Loucy (cell line): Measurements from ENCODE around the gene TRAPPC5.
A peak's percentile ranks its signal among the peaks of the same experiment; 100 is the strongest.

Source experiments
- H2AFZ ChIP-seq: fragments of 200-600 bp; sonication (generic); 2 replicates; pipeline ENCODE4 v1.6.0; 2016; ENCODE audit warnings: antibody characterized with exemption, mild to moderate bottlenecking, low read length, moderate library complexity
- H3F3A ChIP-seq: fragments of 200-600 bp; 2 replicates; pipeline ENCODE4 v1.6.0; 2016; ENCODE audit warnings: antibody characterized with exemption, low read depth, mild to moderate bottlenecking
- H3K27me3 ChIP-seq: fragments of 200-600 bp; sonication (generic); 2 replicates; pipeline ENCODE4 v1.6.1; 2014; ENCODE audit warnings: low read length, mild to moderate bottlenecking; ENCODE audit not compliant: insufficient read depth, poor library complexity, severe bottlenecking
- H3K36me3 ChIP-seq: fragments of 200-600 bp; sonication (generic); 2 replicates; pipeline ENCODE4 v1.6.1; 2016; ENCODE audit warnings: low read length; ENCODE audit not compliant: insufficient read depth
- H3K4me1 ChIP-seq: fragments of 200-600 bp; sonication (generic); 2 replicates; pipeline ENCODE4 v1.5.1; 2014; ENCODE audit warnings: low read length, mild to moderate bottlenecking; ENCODE audit not compliant: insufficient read depth, poor library complexity, severe bottlenecking
- H3K4me2 ChIP-seq: fragments of 200-600 bp; sonication (generic); 2 replicates; pipeline ENCODE4 v1.6.0; 2014; ENCODE audit warnings: antibody characterized with exemption, low read length, low read depth, mild to moderate bottlenecking; ENCODE audit not compliant: poor library complexity, severe bottlenecking
- H3K4me3 ChIP-seq: fragments of 200-600 bp; sonication (generic); 2 replicates; pipeline ENCODE4 v1.5.1; 2014; ENCODE audit warnings: low read length, mild to moderate bottlenecking, mixed read lengths; ENCODE audit not compliant: poor library complexity, severe bottlenecking
- H3K79me2 ChIP-seq: fragments of 200-600 bp; sonication (generic); 2 replicates; pipeline ENCODE4 v1.6.1; 2014; ENCODE audit warnings: low read length; ENCODE audit not compliant: insufficient read depth
- H3K9ac ChIP-seq: fragments of 200-600 bp; sonication (generic); 2 replicates; pipeline ENCODE4 v1.6.0; 2014; ENCODE audit warnings: mild to moderate bottlenecking, low read depth, low read length, moderate library complexity; ENCODE audit not compliant: poor library complexity, severe bottlenecking
- H3K9me2 ChIP-seq: fragments of 200-600 bp; sonication (generic); replicated peaks from 2 replicates; pipeline ENCODE4 v1.6.1; 2016; ENCODE audit warnings: low read depth, low read length, mixed read lengths
- H3K9me3 ChIP-seq: fragments of 200-600 bp; sonication (generic); 2 replicates; pipeline ENCODE4 v1.6.1; 2014; ENCODE audit warnings: mild to moderate bottlenecking, antibody characterized with exemption, low read length, low read depth; ENCODE audit not compliant: insufficient read depth
- H4K20me1 ChIP-seq: fragments of 200-600 bp; sonication (generic); 2 replicates; pipeline ENCODE4 v1.6.0; 2014; ENCODE audit warnings: antibody characterized with exemption, low read length, mild to moderate bottlenecking; ENCODE audit not compliant: insufficient read depth, poor library complexity, severe bottlenecking
- CTCF ChIP-seq: fragments of 200-600 bp; sonication (generic); conservative IDR thresholded peaks from 2 replicates; pipeline ENCODE4 v1.5.1; 2014; ENCODE audit warnings: mild to moderate bottlenecking, antibody characterized with exemption, low read length
- EZH2phosphoT487 ChIP-seq: fragments of 200-600 bp; IDR thresholded peaks from 2 replicates; pipeline ENCODE4 v1.6.1; 2018; ENCODE audit warnings: antibody characterized with exemption, mild to moderate bottlenecking, moderate library complexity, borderline replicate concordance

TRAPPC5 gene

GRCh38 chr19:7682175-7682855 is 1.7 kb downstream of the TRAPPC5 start:
- Histone ChIP-seq H3K9ac (peak overlapping the region; percentile 92), H3K27me3 (no peaks in the 10 kb centered on the region), H3K9me3 (no peaks in the 10 kb centered on the region), H3K36me3 (no peaks in the 10 kb centered on the region; the same call in 1 of the 2 replicates), H3K9me2 (no peaks in the 10 kb centered on the region), H3K4me1 (peaks cover 26% of the 10 kb centered on the region), H3K4me2 (peak overlapping the region; percentile 89), H3F3A (no peaks in the 10 kb centered on the region), H3K79me2 (peaks cover 28% of the 10 kb centered on the region), H3K4me3 (peak overlapping the region; percentile 95), H4K20me1 (peaks cover 17% of the 10 kb centered on the region), H2AFZ (no peak overlapping the region)
- TF ChIP-seq EZH2phosphoT487 (no peak), CTCF (no peak)

- Histone ChIP-seq H3K9me3 (no peaks in the 10 kb centered on the region), H3F3A (no peaks in the 10 kb centered on the region), H3K4me1 (peaks cover 4% of the 10 kb centered on the region), H3K4me2 (no peak overlapping the region), H3K4me3 (no peak overlapping the region), H3K79me2 (peaks cover 27% of the 10 kb centered on the region), H3K9me2 (no peaks in the 10 kb centered on the region), H3K36me3 (no peaks in the 10 kb centered on the region; the same call in 1 of the 2 replicates), H3K27me3 (no peaks in the 10 kb centered on the region), H4K20me1 (peaks cover 17% of the 10 kb centered on the region), H3K9ac (no peak overlapping the region), H2AFZ (no peak overlapping the region)
- TF ChIP-seq EZH2phosphoT487 (no peak), CTCF (no peak)
These were observed 5.2 kb downstream of the TRAPPC5 start for GRCh38 chr19:7685546-7686445.

- Histone ChIP-seq H3K9ac (no peak overlapping the region), H3K4me1 (no peaks in the 10 kb centered on the region), H3K27me3 (no peaks in the 10 kb centered on the region), H3K4me3 (no peak overlapping the region), H3F3A (no peaks in the 10 kb centered on the region), H3K79me2 (peaks cover 14% of the 10 kb centered on the region), H3K9me2 (no peaks in the 10 kb centered on the region), H3K9me3 (no peaks in the 10 kb centered on the region), H2AFZ (no peak overlapping the region), H4K20me1 (peaks cover 7% of the 10 kb centered on the region), H3K4me2 (no peak overlapping the region), H3K36me3 (no peaks in the 10 kb centered on the region; the same call in 1 of the 2 replicates)
- no peak for TF ChIP-seq EZH2phosphoT487
- no peak for TF ChIP-seq CTCF
These were observed 6.5 kb downstream of the TRAPPC5 start for GRCh38 chr19:7687177-7687576.
